ENCODE measurements around the gene UNC13B. TPM values are rescaled to one million over a fixed set of nuclear protein-coding genes. Genes with fewer than 3 reads are reported as not detected.

The UNC13B gene
- total RNA-seq, 1 experiment from 2014 or later, result 19.7 TPM

- Histone ChIP-seq H3K9me3 (no peaks in the 10 kb centered on the region), H3K4me3 (ENCODE audit: low read depth, low read length) (no peak overlapping the region), H3K4me1 (no peaks in the 10 kb centered on the region), H3K27me3 (replicated peaks; ENCODE audit: control insufficient read depth, insufficient read depth, low read length) (no peaks in the 10 kb centered on the region), H3K36me3 (ENCODE audit: control insufficient read depth, insufficient read depth, low read length) (no peaks in the 10 kb centered on the region)
- H3K9me3 Mint-ChIP-seq (ENCODE audit: unreplicated experiment), result no peaks in the 10 kb centered on the region
- intact Hi-C loops (cut with micrococcal nuclease; ENCODE audit: unreplicated experiment), result no loop called here
- H3K27me3 Mint-ChIP-seq (ENCODE audit: insufficient read depth, unreplicated experiment), result no peaks in the 10 kb centered on the region
- H3K36me3 Mint-ChIP-seq (ENCODE audit: insufficient read depth, unreplicated experiment), result no peaks in the 10 kb centered on the region
- CTCF ChIA-PET, result no interaction called here
- no TSS peak for BruUV-seq (replicated peaks)
- H3K27ac Mint-ChIP-seq (ENCODE audit: unreplicated experiment), result no peak overlapping the region
- DNase-seq, result no peak
- no peaks in the 10 kb centered on the region for H3K4me1 Mint-ChIP-seq (ENCODE audit: low read depth, unreplicated experiment)
- no peak overlapping the region for H3K4me3 Mint-ChIP-seq (ENCODE audit: unreplicated experiment)
- TF ChIP-seq CTCF (IDR thresholded peaks at IDR 0.05; ENCODE audit: insufficient read depth in 1 of 2, low read depth in 1 of 2, low read length in 1 of 2, severe bottlenecking in 1 of 2, unreplicated experiment in 1 of 2), result no peak
- POLR2A ChIA-PET, result no interaction called here
Observed at GRCh38 chr9:35168963-35169362, 7.2 kb downstream of the UNC13B start.

- Histone ChIP-seq H3K27me3 (replicated peaks; ENCODE audit: control insufficient read depth, insufficient read depth, low read length) (no peaks in the 10 kb centered on the region), H3K36me3 (ENCODE audit: control insufficient read depth, insufficient read depth, low read length) (no peaks in the 10 kb centered on the region), H3K4me3 (ENCODE audit: low read depth, low read length) (no peak overlapping the region), H3K4me1 (no peaks in the 10 kb centered on the region), H3K9me3 (no peaks in the 10 kb centered on the region)
- intact Hi-C loops (cut with micrococcal nuclease; ENCODE audit: unreplicated experiment), result no loop called here
- no peaks in the 10 kb centered on the region for H3K36me3 Mint-ChIP-seq (ENCODE audit: insufficient read depth, unreplicated experiment)
- ChIA-PET POLR2A (no interaction called here), CTCF (no interaction called here)
- no peak overlapping the region for H3K27ac Mint-ChIP-seq (ENCODE audit: unreplicated experiment)
- H3K27me3 Mint-ChIP-seq (ENCODE audit: insufficient read depth, unreplicated experiment), result no peaks in the 10 kb centered on the region
- H3K9me3 Mint-ChIP-seq (ENCODE audit: unreplicated experiment), result peaks cover 11% of the 10 kb centered on the region
- TF ChIP-seq CTCF (IDR thresholded peaks at IDR 0.05; ENCODE audit: insufficient read depth in 1 of 2, low read depth in 1 of 2, low read length in 1 of 2, severe bottlenecking in 1 of 2, unreplicated experiment in 1 of 2), result no peak
- no TSS peak for BruUV-seq (replicated peaks)
- H3K4me3 Mint-ChIP-seq (ENCODE audit: unreplicated experiment), result no peak overlapping the region
- no peak for DNase-seq
- H3K4me1 Mint-ChIP-seq (ENCODE audit: low read depth, unreplicated experiment), result no peaks in the 10 kb centered on the region
Observed at GRCh38 chr9:35172878-35173277, 11.1 kb downstream of the UNC13B start.

GRCh38 chr9:35177520-35177919 is 15.7 kb downstream of the UNC13B start:
- Histone ChIP-seq H3K9me3 (no peaks in the 10 kb centered on the region), H3K27me3 (replicated peaks; ENCODE audit: control insufficient read depth, insufficient read depth, low read length) (no peaks in the 10 kb centered on the region), H3K4me3 (ENCODE audit: low read depth, low read length) (no peak overlapping the region), H3K4me1 (no peaks in the 10 kb centered on the region), H3K36me3 (ENCODE audit: control insufficient read depth, insufficient read depth, low read length) (no peaks in the 10 kb centered on the region)
- no peak for TF ChIP-seq CTCF (IDR thresholded peaks at IDR 0.05; ENCODE audit: insufficient read depth in 1 of 2, low read depth in 1 of 2, low read length in 1 of 2, severe bottlenecking in 1 of 2, unreplicated experiment in 1 of 2)
- H3K36me3 Mint-ChIP-seq (ENCODE audit: insufficient read depth, unreplicated experiment), result no peaks in the 10 kb centered on the region
- H3K27me3 Mint-ChIP-seq (ENCODE audit: insufficient read depth, unreplicated experiment), result no peaks in the 10 kb centered on the region
- CTCF ChIA-PET, result no interaction called here
- no peak overlapping the region for H3K4me3 Mint-ChIP-seq (ENCODE audit: unreplicated experiment)
- no peak for DNase-seq
- peaks cover 20% of the 10 kb centered on the region for H3K9me3 Mint-ChIP-seq (ENCODE audit: unreplicated experiment)
- BruUV-seq (replicated peaks), result no TSS peak
- no peaks in the 10 kb centered on the region for H3K4me1 Mint-ChIP-seq (ENCODE audit: low read depth, unreplicated experiment)
- intact Hi-C loops (cut with micrococcal nuclease; ENCODE audit: unreplicated experiment), result no loop called here
- no peak overlapping the region for H3K27ac Mint-ChIP-seq (ENCODE audit: unreplicated experiment)
- POLR2A ChIA-PET, result no interaction called here

All from Caco-2 (cell line).